Measurements from ENCODE around the gene UBXN11.
"Not testable (repeated sequence)": the region's sequence is repeated elsewhere in the genome, so short reads cannot be mapped to it uniquely, and the experiment has no call there.

UBXN11 gene

DNA sequence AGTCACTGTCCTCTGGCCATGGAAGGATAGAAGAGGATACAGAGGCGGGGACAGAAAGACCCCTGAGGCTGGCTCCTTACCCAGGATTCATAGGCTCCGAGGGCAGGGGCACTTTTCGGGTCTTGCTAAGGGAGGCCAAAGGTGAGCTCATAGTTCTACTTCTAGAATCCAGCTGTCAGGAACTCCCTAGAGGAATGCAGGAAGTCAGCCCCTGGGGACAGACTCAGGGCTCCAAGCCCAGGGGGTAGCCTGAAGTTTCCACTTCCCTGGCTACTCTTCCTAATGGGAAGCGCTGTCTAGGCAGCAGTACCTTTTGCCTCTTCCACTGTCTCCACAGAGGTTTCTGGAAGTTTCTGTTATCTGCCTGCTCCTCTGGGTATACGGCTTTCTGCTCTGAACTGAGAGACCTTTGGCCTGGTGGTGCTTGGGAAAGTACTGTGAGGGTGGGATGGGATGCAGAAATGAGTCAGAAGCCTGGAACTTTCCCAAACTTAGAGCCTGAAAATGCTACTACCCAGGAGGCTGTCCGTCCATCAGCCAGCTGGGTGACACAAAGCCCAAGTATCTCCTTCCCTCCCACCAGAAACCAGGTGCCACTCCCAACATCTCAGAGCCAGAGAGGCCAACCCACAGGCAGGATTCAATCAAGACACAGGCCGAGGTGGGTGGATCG, 3.6 kb downstream of the UBXN11 start:
- no peak for DNase-seq

GRCh38 chr1:26300578-26301275, 5.7 kb downstream of the UBXN11 start:
- DNase-seq: no peak

DNA sequence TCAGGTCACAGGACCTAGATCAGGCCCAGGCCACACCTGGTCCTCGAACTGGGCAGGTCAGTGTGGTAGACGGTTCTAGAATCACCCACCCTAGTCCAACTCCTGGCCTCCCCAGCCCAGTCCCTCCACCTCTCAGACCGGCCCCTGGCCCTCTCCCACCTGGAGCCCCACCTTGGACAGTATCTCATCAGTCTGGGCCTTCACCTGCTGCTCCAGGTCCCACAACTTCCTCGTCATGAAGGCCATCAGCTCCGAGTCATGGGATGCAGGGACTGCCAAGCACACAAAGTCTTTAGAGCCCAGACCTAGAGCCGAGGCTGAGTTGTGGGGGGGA, 8.7 kb downstream of the UBXN11 start:
- DNase-seq: no peak

GRCh38 chr1:26297057-26297790, 9.2 kb downstream of the UBXN11 start:
- DNase-seq: no peak

DNA sequence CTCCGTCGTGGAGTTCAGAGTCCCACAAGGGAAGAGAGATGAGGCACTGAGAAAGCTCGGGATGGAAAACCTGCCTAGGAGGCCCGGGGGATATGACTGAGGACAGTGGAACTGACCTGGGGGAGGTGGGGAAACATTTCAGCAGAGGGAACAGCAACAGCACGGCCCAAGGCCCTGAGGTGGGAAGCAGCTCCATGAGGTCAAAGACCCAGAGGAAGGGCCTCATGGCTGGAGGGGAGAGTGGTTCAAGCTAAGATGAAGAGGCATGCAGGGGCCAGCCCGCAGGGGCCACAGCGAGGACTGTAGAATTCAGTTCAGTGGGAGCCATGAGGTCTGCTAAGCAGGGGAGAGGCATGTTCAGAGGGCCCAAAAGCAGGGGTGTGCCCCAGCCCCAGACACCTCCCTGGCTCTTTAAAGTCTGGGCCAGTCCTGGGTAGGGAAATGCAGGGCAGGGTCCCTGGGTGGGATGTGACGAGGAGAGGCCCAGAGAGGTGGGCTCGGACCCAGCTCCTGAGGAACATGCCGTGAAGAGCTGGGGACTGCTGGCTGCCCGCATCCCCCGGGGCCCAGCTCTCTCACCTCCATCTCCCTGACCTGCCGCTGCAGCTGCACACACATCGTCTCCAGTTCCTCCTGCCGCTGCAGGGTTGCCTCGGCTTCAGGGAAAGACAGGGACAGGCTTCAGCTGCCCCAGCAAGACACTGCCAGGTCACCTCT, 9.9 kb downstream of the UBXN11 start:
- DNase-seq: no peak

- no peak for DNase-seq
Observed at GRCh38 chr1:26295194-26296138, 11.0 kb downstream of the UBXN11 start.

- DNase-seq: no peak
Observed at GRCh38 chr1:26293911-26294463, 12.4 kb downstream of the UBXN11 start.

- DNase-seq: not testable (repeated sequence)
Observed at GRCh38 chr1:26292735-26293134, 13.7 kb downstream of the UBXN11 start.

DNA sequence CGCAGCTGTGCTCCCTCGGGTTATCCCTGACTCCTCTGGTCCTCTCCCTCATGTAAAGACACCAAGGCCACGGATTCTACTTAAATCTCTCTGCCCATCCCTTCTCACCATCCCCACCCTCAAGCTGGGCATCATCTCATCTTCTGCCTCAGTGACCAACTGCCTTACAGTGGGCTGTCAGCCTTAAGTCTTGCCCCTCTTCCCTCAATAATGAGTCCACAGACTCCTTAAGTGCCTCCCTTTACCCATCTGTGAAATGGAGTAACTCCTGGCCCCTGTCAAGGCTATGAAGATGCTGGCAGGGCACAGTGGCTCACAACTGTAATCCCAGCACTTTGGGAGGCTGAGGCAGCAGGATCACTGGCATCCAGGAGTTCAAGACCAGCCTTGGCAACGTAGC, 14.5 kb downstream of the UBXN11 start:
- DNase-seq: no peak

- no peak for DNase-seq
Observed at GRCh38 chr1:26291433-26291832, 15.0 kb downstream of the UBXN11 start.

GRCh38 chr1:26290882-26291261, 15.6 kb downstream of the UBXN11 start:
- DNase-seq: no peak

DNA sequence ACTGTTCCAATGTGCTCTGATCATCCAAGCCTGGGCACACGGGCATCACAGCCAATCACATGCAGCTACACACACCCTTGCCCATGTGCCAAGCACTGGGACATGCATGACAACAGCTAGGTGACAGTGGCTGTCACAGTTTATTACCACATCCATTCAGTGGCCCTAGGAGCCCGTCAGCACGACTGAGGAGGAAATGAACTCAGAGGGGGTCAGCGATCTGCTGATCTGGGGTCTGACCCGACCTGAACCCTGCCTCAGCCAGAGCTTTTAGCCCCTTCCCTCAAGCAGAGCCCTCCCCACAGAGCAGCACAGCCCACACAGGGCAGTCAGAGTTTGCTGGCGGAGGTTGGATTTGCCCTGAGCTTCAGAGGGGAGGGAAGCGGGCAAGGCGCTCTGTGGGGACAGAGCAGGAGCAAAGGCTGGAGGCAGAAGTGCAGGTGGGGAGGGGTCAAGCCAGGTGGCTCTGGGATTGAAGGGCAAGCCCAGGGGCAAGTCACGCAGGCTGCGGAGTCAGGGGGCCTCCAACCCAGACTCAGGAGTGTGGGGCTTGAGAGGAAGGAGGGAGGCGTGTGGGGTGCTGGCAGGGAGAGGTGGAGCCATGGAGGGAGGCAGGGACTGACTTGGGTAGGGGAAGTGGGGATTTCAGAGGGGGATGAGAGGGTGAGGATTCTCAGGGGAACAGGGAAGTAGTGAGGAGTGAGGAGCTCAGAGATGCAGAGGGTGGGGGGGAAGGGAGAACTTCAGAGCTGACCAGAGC, 16.1 kb downstream of the UBXN11 start:
- DNase-seq: no peak

DNA sequence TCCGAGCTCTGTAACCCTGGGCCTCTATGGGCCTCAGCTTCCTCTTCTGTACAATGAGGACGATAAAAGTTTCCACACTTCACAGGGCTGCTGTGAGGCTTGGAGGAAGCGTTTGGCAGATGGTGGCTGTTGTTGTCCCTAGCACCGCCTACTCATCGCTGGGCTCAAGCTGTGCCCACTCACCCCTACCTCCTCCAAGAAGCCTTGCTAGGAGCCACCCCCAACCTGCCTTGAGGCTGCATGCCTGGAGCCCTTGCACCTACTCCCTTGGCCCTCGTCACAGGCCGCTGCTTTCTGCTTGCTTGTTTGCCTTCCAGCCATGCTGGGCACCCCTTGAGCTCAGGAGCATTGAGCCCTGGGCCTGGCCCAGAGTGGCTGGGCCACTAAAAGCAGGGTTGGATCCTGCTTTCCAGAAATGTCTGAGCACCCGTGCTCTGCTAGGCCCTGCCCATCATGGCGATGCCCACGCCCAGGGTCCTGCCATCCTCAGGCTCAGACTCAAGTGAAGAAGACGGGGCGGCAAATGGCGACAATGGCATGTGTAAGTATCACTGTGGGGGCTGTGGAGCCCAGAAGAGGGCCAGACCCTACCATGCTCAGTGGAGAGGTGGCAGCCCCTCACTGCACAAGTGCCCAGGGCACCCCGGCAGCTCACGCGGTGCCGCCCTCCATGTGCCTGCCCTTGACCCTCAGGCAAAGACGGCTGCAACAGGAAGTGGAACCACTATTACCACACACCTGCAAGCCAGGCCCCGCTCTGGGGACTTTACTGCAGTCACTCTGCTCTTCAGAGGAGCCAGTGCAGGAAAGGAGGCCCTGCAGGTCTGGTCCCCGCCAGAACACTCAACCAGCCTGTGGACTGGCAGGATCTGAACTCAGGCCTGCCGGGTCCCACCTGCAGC, 17.0 kb downstream of the UBXN11 start:
- no peak for DNase-seq

- no peak for DNase-seq
Observed at GRCh38 chr1:26288311-26288941, 18.0 kb downstream of the UBXN11 start.

DNA sequence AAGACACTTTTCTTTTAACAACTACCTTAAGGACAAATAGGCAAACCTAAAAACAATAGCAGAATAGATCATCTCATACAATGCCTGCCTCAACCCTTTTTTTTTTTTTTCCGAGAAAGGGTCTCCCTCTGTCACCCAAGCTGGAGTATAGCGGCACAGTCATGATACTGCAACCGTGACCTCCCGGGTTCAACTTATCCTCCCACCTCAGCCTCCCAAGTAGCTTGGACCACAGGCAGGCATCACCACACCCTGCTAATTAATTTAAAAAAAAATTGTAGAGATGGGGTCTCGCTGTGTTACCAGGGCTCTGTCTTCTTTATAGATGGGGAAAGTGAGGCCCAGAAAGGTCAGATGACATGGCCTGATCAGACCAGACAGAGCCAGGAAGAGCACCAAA, 18.6 kb downstream of the UBXN11 start:
- DNase-seq: no peak

GRCh38 chr1:26287033-26287711, 19.3 kb downstream of the UBXN11 start:
- DNase-seq: no peak

- no peak for DNase-seq
Observed at GRCh38 chr1:26286064-26286416, 20.4 kb downstream of the UBXN11 start.

GRCh38 chr1:26285366-26286063, 20.9 kb downstream of the UBXN11 start:
- no peak for DNase-seq

All from NCI-H2081 treated with DMSO at 0.1 percent for 48 hours (cell line).